SK-N-SH (cell line): ENCODE results near the gene SPRY1. TPM values are rescaled to one million over a fixed set of nuclear protein-coding genes. Genes with fewer than 3 reads are reported as not detected.

Source experiments
- CTCF ChIA-PET: fragments of 300-600, 350-600 bp; formaldehyde crosslinking; extraction: SDS; loops from one replicate; lab custom pipeline; 2021; lab: Yijun Ruan, JAX
- POLR2A ChIA-PET: fragments of 350-600 bp; sonication (Branson Sonifier 250); formaldehyde crosslinking; extraction: SDS; loops from one replicate; lab custom pipeline; 2020; ENCODE audit warnings: antibody characterized with exemption, inconsistent platforms; lab: Yijun Ruan, JAX
- DNase-seq: peaks from one replicate; pipeline ENCODE4 v3.0.0; 2012
- H2AFZ ChIP-seq: fragments of 200-600 bp; sonication (generic); 2 replicates; pipeline ENCODE4 v1.8.1; 2016; ENCODE audit warnings: antibody characterized with exemption, mild to moderate bottlenecking, low read depth
- H3F3A ChIP-seq: fragments of 200-600 bp; sonication (generic); replicated peaks from 2 replicates; pipeline ENCODE3; 2016; ENCODE audit warnings: antibody characterized with exemption, mild to moderate bottlenecking; ENCODE audit not compliant: insufficient read depth
- H3K27ac ChIP-seq, 2 experiments: fragments of 200-500 bp in 1 of 2; fragments of 200-600 bp in 1 of 2; sonication (Bioruptor generic) in 1 of 2; sonication (generic), shearing (Covaris generic) in 1 of 2; 2 replicates each; pipeline versions ENCODE4 v1.5.1 to v1.6.1; 2014 to 2016; ENCODE audit warnings: low read depth in 2 of 2, inconsistent platforms in 1 of 2, low read length in 1 of 2, mild to moderate bottlenecking in 1 of 2, mixed read lengths in 1 of 2
- H3K27me3 ChIP-seq: fragments of 200-600 bp; sonication (generic), shearing (Covaris generic); 2 replicates; pipeline ENCODE4 v1.6.1; 2016; ENCODE audit warnings: mixed run types; ENCODE audit not compliant: insufficient read depth
- H3K36me3 ChIP-seq, 2 experiments: fragments of 200-500 bp in 1 of 2; fragments of 200-600 bp in 1 of 2; sonication (Bioruptor generic) in 1 of 2; sonication (generic) in 1 of 2; replicated peaks in 1 of 2; 2 replicates each; pipeline versions ENCODE3 to v1.5.1; 2014 to 2016; ENCODE audit warnings: low read length in 1 of 2, mild to moderate bottlenecking in 1 of 2; ENCODE audit not compliant: insufficient read depth in 2 of 2, control insufficient read depth in 1 of 2
- H3K4me1 ChIP-seq, 2 experiments: fragments of 200-500 bp in 1 of 2; fragments of 200-600 bp in 1 of 2; sonication (Bioruptor generic) in 1 of 2; sonication (generic), shearing (Covaris generic) in 1 of 2; 2 replicates each; pipeline versions ENCODE4 v1.5.1 to v1.6.1; 2014 to 2016; ENCODE audit warnings: low read depth in 1 of 2, low read length in 1 of 2, mixed run types in 1 of 2; ENCODE audit not compliant: insufficient read depth in 2 of 2, control insufficient read depth in 1 of 2
- H3K4me2 ChIP-seq: fragments of 200-600 bp; sonication (generic), shearing (Covaris generic); 2 replicates; pipeline ENCODE4 v1.6.1; 2017; ENCODE audit warnings: mixed run types
- H3K4me3 ChIP-seq, 2 experiments: fragments of 200-500 bp in 1 of 2; fragments of 200-600 bp in 1 of 2; sonication (Bioruptor generic) in 1 of 2; sonication (generic), shearing (Covaris generic) in 1 of 2; 2 replicates each; pipeline versions ENCODE4 v1.5.1 to v1.8.1; 2014 to 2016; ENCODE audit warnings: low read depth in 2 of 2, inconsistent platforms in 1 of 2, low read length in 1 of 2, mild to moderate bottlenecking in 1 of 2, mixed read lengths in 1 of 2, moderate library complexity in 1 of 2
- H3K79me2 ChIP-seq: fragments of 200-600 bp; sonication (generic); 2 replicates; pipeline ENCODE4 v1.8.1; 2017; ENCODE audit warnings: mild to moderate bottlenecking; ENCODE audit not compliant: insufficient read depth
- H3K9ac ChIP-seq: fragments of 200-600 bp; sonication (generic); 2 replicates; pipeline ENCODE4 v1.6.1; 2017; ENCODE audit warnings: mixed run types
- H3K9me2 ChIP-seq: fragments of 200-600 bp; sonication (generic); 2 replicates; pipeline ENCODE4 v1.6.1; 2017; ENCODE audit warnings: mixed run types
- H3K9me3 ChIP-seq: fragments of 200-600 bp; sonication (generic); 2 replicates; pipeline ENCODE4 v1.6.1; 2017; ENCODE audit warnings: mixed run types, mild to moderate bottlenecking, moderate library complexity
- H4K20me1 ChIP-seq: fragments of 200-600 bp; sonication (generic); 2 replicates; pipeline ENCODE4 v1.6.1; 2017; ENCODE audit warnings: mild to moderate bottlenecking, mixed run types; ENCODE audit not compliant: insufficient read depth
- EZH2phosphoT487 ChIP-seq: fragments of 200-600 bp; sonication (generic); IDR thresholded peaks from 2 replicates; pipeline ENCODE4 v1.6.1; 2017; ENCODE audit warnings: low read depth, mixed run types, mild to moderate bottlenecking, antibody characterized with exemption, moderate library complexity, borderline replicate concordance
- FOXJ3 ChIP-seq: sonication (generic); formaldehyde crosslinking; IDR thresholded peaks from 2 replicates; pipeline ENCODE4 v1.5.1; 2020; ENCODE audit warnings: mild to moderate bottlenecking, missing genetic modification reagents
- FOXM1 ChIP-seq: IDR thresholded peaks from 2 replicates; pipeline ENCODE4 v1.4.0; 2012; ENCODE audit warnings: low read depth, mild to moderate bottlenecking
- JUND ChIP-seq: IDR thresholded peaks from 2 replicates; pipeline ENCODE4 v1.4.0; 2012
- MEF2A ChIP-seq: IDR thresholded peaks from 2 replicates; pipeline ENCODE4 v1.4.0; 2012; ENCODE audit warnings: low read depth, borderline replicate concordance
- MXI1 ChIP-seq: IDR thresholded peaks from 2 replicates; pipeline ENCODE4 v1.6.1; 2012; ENCODE audit warnings: mild to moderate bottlenecking, low read depth, low read length, improper control_type of control experiment
- NFIC ChIP-seq: IDR thresholded peaks from 2 replicates; pipeline ENCODE4 v1.4.0; 2012; ENCODE audit warnings: borderline replicate concordance
- NRF1 ChIP-seq: IDR thresholded peaks from 2 replicates; pipeline ENCODE4 v1.6.1; 2012; ENCODE audit warnings: low read depth, mild to moderate bottlenecking, low read length
- RAD21 ChIP-seq: IDR thresholded peaks from 2 replicates; pipeline ENCODE4 v1.6.1; 2012; ENCODE audit warnings: mild to moderate bottlenecking, low read length
- RFX5 ChIP-seq: IDR thresholded peaks from 2 replicates; pipeline ENCODE4 v1.6.1; 2012; ENCODE audit warnings: mild to moderate bottlenecking, improper control_type of control experiment, low read length
- SIN3A ChIP-seq: IDR thresholded peaks from 2 replicates; pipeline ENCODE4 v1.6.1; 2012; ENCODE audit warnings: low read depth, mild to moderate bottlenecking, low read length, moderate library complexity, borderline replicate concordance
- TAF1 ChIP-seq: IDR thresholded peaks from 2 replicates; pipeline ENCODE4 v1.6.1; 2012; ENCODE audit warnings: low read depth, mild to moderate bottlenecking, low read length, moderate library complexity, borderline replicate concordance
- YY1 ChIP-seq: IDR thresholded peaks from 2 replicates; pipeline ENCODE4 v1.4.0; 2012; ENCODE audit warnings: low read depth, mild to moderate bottlenecking
- WGBS: methylation state at CpG from one replicate; pipeline ENCODE4 v1.1.6; 2017; ENCODE audit warnings: low lambda C conversion rate; 5-methylcytosine and 5-hydroxymethylcytosine counted together
- polyA plus RNA-seq, 3 experiments: library from polyadenylated mRNA; depleted of rRNA; stranded (reverse); fragments of >200 nt; gene quantifications; 2 replicates each; pipeline ENCODE4 v1.2.3, GENCODE V29; 2012
- TF ChIP-seq, protein P1 (sequence below): fragments of 150-350 bp; IDR thresholded peaks from 2 replicates; pipeline ENCODE4 v1.6.1; 2017; ENCODE audit warnings: antibody characterized with exemption, low read length, low read depth, borderline replicate concordance
- TF ChIP-seq, protein P2 (sequence below): IDR thresholded peaks from 2 replicates; pipeline ENCODE4 v1.4.0; 2012; ENCODE audit warnings: low read depth, borderline replicate concordance
- TF ChIP-seq, protein P3 (sequence below): fragments of 150-350 bp; IDR thresholded peaks from 2 replicates; pipeline ENCODE4 v1.6.1; 2016; ENCODE audit warnings: mild to moderate bottlenecking, low read depth, low read length
- TF ChIP-seq, protein P4 (sequence below): fragments of 200-600 bp; sonication (generic); IDR thresholded peaks from 2 replicates; pipeline ENCODE4 v1.6.1; 2017; ENCODE audit warnings: antibody characterized with exemption, mild to moderate bottlenecking, moderate library complexity
- TF ChIP-seq, protein P5 (sequence below): IDR thresholded peaks from 2 replicates; pipeline ENCODE4 v1.4.0; 2012; ENCODE audit warnings: low read depth, borderline replicate concordance
- TF ChIP-seq, protein P6 (sequence below): IDR thresholded peaks from 2 replicates; pipeline ENCODE4 v1.4.0; 2012; ENCODE audit warnings: low read depth
- TF ChIP-seq, protein P7 (sequence below): IDR thresholded peaks from 2 replicates; pipeline ENCODE4 v1.6.1; 2012; ENCODE audit warnings: mild to moderate bottlenecking, low read depth, low read length, moderate library complexity

Gene SPRY1
- polyA plus RNA-seq, 1 of the 3 experiments (the other 2 are of a cell fraction), result 12.4 TPM

DNA sequence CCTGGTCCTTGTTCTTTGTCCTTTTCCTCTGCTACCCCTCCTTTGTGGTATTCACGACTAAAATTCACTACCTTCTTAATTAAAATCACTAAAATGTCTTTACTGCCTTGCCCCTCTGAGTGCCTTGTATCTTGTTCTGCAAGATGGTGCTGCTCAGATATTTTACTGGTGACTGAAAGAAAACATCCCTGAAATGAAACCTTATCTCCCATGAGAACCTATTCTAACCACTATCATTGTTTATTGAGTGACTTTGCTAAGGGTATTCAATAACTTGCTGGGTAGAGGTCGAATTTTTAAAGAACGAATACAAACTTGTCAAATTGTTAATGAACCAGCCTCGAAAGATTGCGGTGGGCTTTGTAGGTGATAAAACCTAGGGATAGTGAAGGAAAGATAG is 52.8 kb downstream of the SPRY1 start:
- Histone ChIP-seq H3K36me3 (no peaks in the 10 kb centered on the region), H3K4me2 (0 out of 2 replicates have a peak overlapping the region, but pooled peaks have one; percentile 38), H3K79me2 (no peaks in the 10 kb centered on the region), H3K9ac (no peak overlapping the region), H3K4me1 (peaks cover 4 to 18% of the 10 kb centered on the region in 2 experiments; a peak in 2 of 4 replicates), H3K27me3 (no peaks in the 10 kb centered on the region), H3K27ac (no peak overlapping the region), H2AFZ (no peak overlapping the region; the same call in 1 of the 2 replicates), H3K9me2 (no peaks in the 10 kb centered on the region), H3K4me3 (no peak overlapping the region), H3F3A (no peaks in the 10 kb centered on the region), H4K20me1 (no peaks in the 10 kb centered on the region), H3K9me3 (no peaks in the 10 kb centered on the region)
- TF ChIP-seq RFX5, result no peak
- no peak for TF ChIP-seq NRF1
- no peak for TF ChIP-seq EZH2phosphoT487
- TF ChIP-seq, protein P1, sequence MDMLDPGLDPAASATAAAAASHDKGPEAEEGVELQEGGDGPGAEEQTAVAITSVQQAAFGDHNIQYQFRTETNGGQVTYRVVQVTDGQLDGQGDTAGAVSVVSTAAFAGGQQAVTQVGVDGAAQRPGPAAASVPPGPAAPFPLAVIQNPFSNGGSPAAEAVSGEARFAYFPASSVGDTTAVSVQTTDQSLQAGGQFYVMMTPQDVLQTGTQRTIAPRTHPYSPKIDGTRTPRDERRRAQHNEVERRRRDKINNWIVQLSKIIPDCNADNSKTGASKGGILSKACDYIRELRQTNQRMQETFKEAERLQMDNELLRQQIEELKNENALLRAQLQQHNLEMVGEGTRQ, result no peak
- no peak for TF ChIP-seq SIN3A
- TF ChIP-seq YY1, result no peak
- TF ChIP-seq, protein P2, sequence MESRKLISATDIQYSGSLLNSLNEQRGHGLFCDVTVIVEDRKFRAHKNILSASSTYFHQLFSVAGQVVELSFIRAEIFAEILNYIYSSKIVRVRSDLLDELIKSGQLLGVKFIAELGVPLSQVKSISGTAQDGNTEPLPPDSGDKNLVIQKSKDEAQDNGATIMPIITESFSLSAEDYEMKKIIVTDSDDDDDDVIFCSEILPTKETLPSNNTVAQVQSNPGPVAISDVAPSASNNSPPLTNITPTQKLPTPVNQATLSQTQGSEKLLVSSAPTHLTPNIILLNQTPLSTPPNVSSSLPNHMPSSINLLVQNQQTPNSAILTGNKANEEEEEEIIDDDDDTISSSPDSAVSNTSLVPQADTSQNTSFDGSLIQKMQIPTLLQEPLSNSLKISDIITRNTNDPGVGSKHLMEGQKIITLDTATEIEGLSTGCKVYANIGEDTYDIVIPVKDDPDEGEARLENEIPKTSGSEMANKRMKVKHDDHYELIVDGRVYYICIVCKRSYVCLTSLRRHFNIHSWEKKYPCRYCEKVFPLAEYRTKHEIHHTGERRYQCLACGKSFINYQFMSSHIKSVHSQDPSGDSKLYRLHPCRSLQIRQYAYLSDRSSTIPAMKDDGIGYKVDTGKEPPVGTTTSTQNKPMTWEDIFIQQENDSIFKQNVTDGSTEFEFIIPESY, result no peak
- TF ChIP-seq NFIC, result no peak
- TF ChIP-seq, protein P3, sequence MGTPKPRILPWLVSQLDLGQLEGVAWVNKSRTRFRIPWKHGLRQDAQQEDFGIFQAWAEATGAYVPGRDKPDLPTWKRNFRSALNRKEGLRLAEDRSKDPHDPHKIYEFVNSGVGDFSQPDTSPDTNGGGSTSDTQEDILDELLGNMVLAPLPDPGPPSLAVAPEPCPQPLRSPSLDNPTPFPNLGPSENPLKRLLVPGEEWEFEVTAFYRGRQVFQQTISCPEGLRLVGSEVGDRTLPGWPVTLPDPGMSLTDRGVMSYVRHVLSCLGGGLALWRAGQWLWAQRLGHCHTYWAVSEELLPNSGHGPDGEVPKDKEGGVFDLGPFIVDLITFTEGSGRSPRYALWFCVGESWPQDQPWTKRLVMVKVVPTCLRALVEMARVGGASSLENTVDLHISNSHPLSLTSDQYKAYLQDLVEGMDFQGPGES, result no peak
- TF ChIP-seq RAD21, result no peak
- TF ChIP-seq, protein P4, sequence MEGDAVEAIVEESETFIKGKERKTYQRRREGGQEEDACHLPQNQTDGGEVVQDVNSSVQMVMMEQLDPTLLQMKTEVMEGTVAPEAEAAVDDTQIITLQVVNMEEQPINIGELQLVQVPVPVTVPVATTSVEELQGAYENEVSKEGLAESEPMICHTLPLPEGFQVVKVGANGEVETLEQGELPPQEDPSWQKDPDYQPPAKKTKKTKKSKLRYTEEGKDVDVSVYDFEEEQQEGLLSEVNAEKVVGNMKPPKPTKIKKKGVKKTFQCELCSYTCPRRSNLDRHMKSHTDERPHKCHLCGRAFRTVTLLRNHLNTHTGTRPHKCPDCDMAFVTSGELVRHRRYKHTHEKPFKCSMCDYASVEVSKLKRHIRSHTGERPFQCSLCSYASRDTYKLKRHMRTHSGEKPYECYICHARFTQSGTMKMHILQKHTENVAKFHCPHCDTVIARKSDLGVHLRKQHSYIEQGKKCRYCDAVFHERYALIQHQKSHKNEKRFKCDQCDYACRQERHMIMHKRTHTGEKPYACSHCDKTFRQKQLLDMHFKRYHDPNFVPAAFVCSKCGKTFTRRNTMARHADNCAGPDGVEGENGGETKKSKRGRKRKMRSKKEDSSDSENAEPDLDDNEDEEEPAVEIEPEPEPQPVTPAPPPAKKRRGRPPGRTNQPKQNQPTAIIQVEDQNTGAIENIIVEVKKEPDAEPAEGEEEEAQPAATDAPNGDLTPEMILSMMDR, result no peak
- TF ChIP-seq, protein P5, sequence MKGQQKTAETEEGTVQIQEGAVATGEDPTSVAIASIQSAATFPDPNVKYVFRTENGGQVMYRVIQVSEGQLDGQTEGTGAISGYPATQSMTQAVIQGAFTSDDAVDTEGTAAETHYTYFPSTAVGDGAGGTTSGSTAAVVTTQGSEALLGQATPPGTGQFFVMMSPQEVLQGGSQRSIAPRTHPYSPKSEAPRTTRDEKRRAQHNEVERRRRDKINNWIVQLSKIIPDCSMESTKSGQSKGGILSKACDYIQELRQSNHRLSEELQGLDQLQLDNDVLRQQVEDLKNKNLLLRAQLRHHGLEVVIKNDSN, result no peak
- TF ChIP-seq MEF2A, result no peak
- TF ChIP-seq FOXJ3 (CRISPR knock-in tag), result no peak
- TF ChIP-seq, protein P6, sequence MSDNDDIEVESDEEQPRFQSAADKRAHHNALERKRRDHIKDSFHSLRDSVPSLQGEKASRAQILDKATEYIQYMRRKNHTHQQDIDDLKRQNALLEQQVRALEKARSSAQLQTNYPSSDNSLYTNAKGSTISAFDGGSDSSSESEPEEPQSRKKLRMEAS, result no peak
- no peak for TF ChIP-seq JUND
- TF ChIP-seq FOXM1, result no peak
- no peak for TF ChIP-seq TAF1
- TF ChIP-seq, protein P7, sequence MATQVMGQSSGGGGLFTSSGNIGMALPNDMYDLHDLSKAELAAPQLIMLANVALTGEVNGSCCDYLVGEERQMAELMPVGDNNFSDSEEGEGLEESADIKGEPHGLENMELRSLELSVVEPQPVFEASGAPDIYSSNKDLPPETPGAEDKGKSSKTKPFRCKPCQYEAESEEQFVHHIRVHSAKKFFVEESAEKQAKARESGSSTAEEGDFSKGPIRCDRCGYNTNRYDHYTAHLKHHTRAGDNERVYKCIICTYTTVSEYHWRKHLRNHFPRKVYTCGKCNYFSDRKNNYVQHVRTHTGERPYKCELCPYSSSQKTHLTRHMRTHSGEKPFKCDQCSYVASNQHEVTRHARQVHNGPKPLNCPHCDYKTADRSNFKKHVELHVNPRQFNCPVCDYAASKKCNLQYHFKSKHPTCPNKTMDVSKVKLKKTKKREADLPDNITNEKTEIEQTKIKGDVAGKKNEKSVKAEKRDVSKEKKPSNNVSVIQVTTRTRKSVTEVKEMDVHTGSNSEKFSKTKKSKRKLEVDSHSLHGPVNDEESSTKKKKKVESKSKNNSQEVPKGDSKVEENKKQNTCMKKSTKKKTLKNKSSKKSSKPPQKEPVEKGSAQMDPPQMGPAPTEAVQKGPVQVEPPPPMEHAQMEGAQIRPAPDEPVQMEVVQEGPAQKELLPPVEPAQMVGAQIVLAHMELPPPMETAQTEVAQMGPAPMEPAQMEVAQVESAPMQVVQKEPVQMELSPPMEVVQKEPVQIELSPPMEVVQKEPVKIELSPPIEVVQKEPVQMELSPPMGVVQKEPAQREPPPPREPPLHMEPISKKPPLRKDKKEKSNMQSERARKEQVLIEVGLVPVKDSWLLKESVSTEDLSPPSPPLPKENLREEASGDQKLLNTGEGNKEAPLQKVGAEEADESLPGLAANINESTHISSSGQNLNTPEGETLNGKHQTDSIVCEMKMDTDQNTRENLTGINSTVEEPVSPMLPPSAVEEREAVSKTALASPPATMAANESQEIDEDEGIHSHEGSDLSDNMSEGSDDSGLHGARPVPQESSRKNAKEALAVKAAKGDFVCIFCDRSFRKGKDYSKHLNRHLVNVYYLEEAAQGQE, result no peak
- TF ChIP-seq MXI1, result no peak
- 70% methylated on average over 5 of the region's 5 CpGs for WGBS
- DNase-seq, result no peak
- ChIA-PET POLR2A (no interaction called here), CTCF (interaction anchor here (0.9 kb wide), 1 partner anchor 12 kb away, joined by 3 read pairs; no protein-coding TSS in a partner anchor)
